Vagina (tissue), 2 donors: Measurements from ENCODE around the gene CAB39. TPM values are rescaled to one million over a fixed set of nuclear protein-coding genes. Genes with fewer than 3 reads are reported as not detected.

Experiments
- DNase-seq, 2 donors: peaks; one replicate each; pipeline ENCODE4 v3.0.0-alpha.2; 2017; ENCODE audit errors: extremely low spot score in 2 of 2
- H3K27ac ChIP-seq: fragments of 200-600 bp; sonication (generic); one replicate; pipeline ENCODE4 v1.5.1; 2019
- H3K27me3 ChIP-seq: fragments of 200-600 bp; sonication (generic); one replicate; pipeline ENCODE4 v1.5.1; 2019
- H3K36me3 ChIP-seq, 2 donors: fragments of 200-600 bp; sonication (generic); one replicate each; pipeline ENCODE4 v1.5.1; 2017 to 2019
- H3K4me1 ChIP-seq: fragments of 200-600 bp; sonication (generic); one replicate; pipeline ENCODE4 v1.5.1; 2019
- H3K4me3 ChIP-seq, 2 donors: fragments of 200-600 bp; sonication (generic); 1 replicate in 1 of 2; 2 replicates in 1 of 2; pipeline ENCODE4 v1.5.1; 2016 to 2019
- H3K9me3 ChIP-seq: fragments of 200-600 bp; sonication (generic); one replicate; pipeline ENCODE4 v1.5.1; 2019
- CTCF ChIP-seq, 3 experiments: fragments of 450-650 bp in 2 of 3; fragments of 200-600 bp in 1 of 3; sonication (generic) in 1 of 3; IDR thresholded peaks; one replicate each; pipeline ENCODE4 v1.5.1; 2017 to 2019; ENCODE audit warnings: antibody characterized with exemption in 3 of 3, mild to moderate bottlenecking in 2 of 3, moderate library complexity in 2 of 3
- POLR2A ChIP-seq, 2 donors: fragments of 450-650 bp; IDR thresholded peaks; one replicate each; pipeline ENCODE4 v1.6.1; 2017; ENCODE audit warnings: antibody characterized with exemption in 2 of 2, mild to moderate bottlenecking in 2 of 2, moderate library complexity in 2 of 2
- POLR2AphosphoS5 ChIP-seq, 2 donors: sonication (generic); formaldehyde crosslinking; IDR thresholded peaks; one replicate each; pipeline ENCODE4 v1.9.0; 2017; ENCODE audit warnings: antibody characterized with exemption in 2 of 2, mild to moderate bottlenecking in 2 of 2, low read depth in 1 of 2; ENCODE audit not compliant: insufficient read depth in 1 of 2
- intact Hi-C: fragments of 100-400 bp; cut with DNase I; formaldehyde crosslinking; loops from one replicate; pipeline ENCODE4 v1.15.1; 2023
- total RNA-seq: library from RNA; depleted of rRNA; stranded (reverse); fragments of >200 nt; gene quantifications from one replicate; pipeline ENCODE4 v1.2.3, GENCODE V29; 2016

CAB39 gene
- total RNA-seq, 1 donor from 2014 or later: 59.4 TPM

GRCh38 chr2:230671117-230671516, 41.5 kb upstream of the CAB39 start:
- DNase-seq: no peak
- Histone ChIP-seq H3K4me1 (peaks cover 20% of the 10 kb centered on the region), H3K9me3 (no peaks in the 10 kb centered on the region), H3K4me3 (no peak overlapping the region), H3K36me3 (no peaks in the 10 kb centered on the region), H3K27me3 (no peaks in the 10 kb centered on the region), H3K27ac (no peak overlapping the region)
- no peak for TF ChIP-seq CTCF (IDR thresholded peaks at IDR 0.05)
- TF ChIP-seq POLR2A (IDR thresholded peaks at IDR 0.05): no peak
- TF ChIP-seq POLR2AphosphoS5 (IDR thresholded peaks at IDR 0.05; ENCODE audit: insufficient read depth in 1 of 2, low read depth in 1 of 2): no peak
- intact Hi-C loops: no loop called here

GRCh38 chr2:230672836-230673235, 39.8 kb upstream of the CAB39 start:
- TF ChIP-seq POLR2A (IDR thresholded peaks at IDR 0.05) (no peak), CTCF (IDR thresholded peaks at IDR 0.05) (no peak), POLR2AphosphoS5 (IDR thresholded peaks at IDR 0.05; ENCODE audit: insufficient read depth in 1 of 2, low read depth in 1 of 2) (no peak)
- intact Hi-C loops: no loop called here
- Histone ChIP-seq H3K4me3 (no peak overlapping the region), H3K27me3 (no peaks in the 10 kb centered on the region), H3K4me1 (peaks cover 10% of the 10 kb centered on the region), H3K27ac (no peak overlapping the region), H3K36me3 (no peaks in the 10 kb centered on the region), H3K9me3 (no peaks in the 10 kb centered on the region)
- no peak for DNase-seq

- intact Hi-C loops: no loop called here
- H3K27ac ChIP-seq: no peak overlapping the region
- no peaks in the 10 kb centered on the region for H3K36me3 ChIP-seq
- no peak overlapping the region for H3K4me3 ChIP-seq
- no peak for DNase-seq
- TF ChIP-seq POLR2AphosphoS5 (IDR thresholded peaks at IDR 0.05; ENCODE audit: insufficient read depth in 1 of 2, low read depth in 1 of 2): no peak
- TF ChIP-seq CTCF (IDR thresholded peaks at IDR 0.05): no peak
- no peak for TF ChIP-seq POLR2A (IDR thresholded peaks at IDR 0.05)
- H3K9me3 ChIP-seq: no peaks in the 10 kb centered on the region
- H3K4me1 ChIP-seq: no peaks in the 10 kb centered on the region
- H3K27me3 ChIP-seq: no peaks in the 10 kb centered on the region
Measured at GRCh38 chr2:230674401-230674800, 38.2 kb upstream of the CAB39 start.

GRCh38 chr2:230674966-230675672, 37.5 kb upstream of the CAB39 start:
- TF ChIP-seq CTCF (IDR thresholded peaks at IDR 0.05): no peak
- no peak for TF ChIP-seq POLR2A (IDR thresholded peaks at IDR 0.05)
- no peak for TF ChIP-seq POLR2AphosphoS5 (IDR thresholded peaks at IDR 0.05; ENCODE audit: insufficient read depth in 1 of 2, low read depth in 1 of 2)
- no peak overlapping the region for H3K27ac ChIP-seq
- no peak for DNase-seq
- no peaks in the 10 kb centered on the region for H3K4me1 ChIP-seq
- H3K4me3 ChIP-seq: no peak overlapping the region
- intact Hi-C loops: no loop called here
- H3K27me3 ChIP-seq: no peaks in the 10 kb centered on the region
- H3K9me3 ChIP-seq: no peaks in the 10 kb centered on the region
- H3K36me3 ChIP-seq: no peaks in the 10 kb centered on the region

- TF ChIP-seq POLR2A (IDR thresholded peaks at IDR 0.05) (no peak), CTCF (IDR thresholded peaks at IDR 0.05) (no peak), POLR2AphosphoS5 (IDR thresholded peaks at IDR 0.05; ENCODE audit: insufficient read depth in 1 of 2, low read depth in 1 of 2) (no peak)
- Histone ChIP-seq H3K36me3 (no peaks in the 10 kb centered on the region), H3K27ac (no peak overlapping the region), H3K27me3 (no peaks in the 10 kb centered on the region), H3K4me3 (no peak overlapping the region), H3K4me1 (no peaks in the 10 kb centered on the region), H3K9me3 (no peaks in the 10 kb centered on the region)
- intact Hi-C loops: no loop called here
- no peak for DNase-seq
Measured at GRCh38 chr2:230676546-230676945, 36.1 kb upstream of the CAB39 start.
